ENCODE results near the gene UBE2H.
"Not testable (repeated sequence)": the region's sequence is repeated elsewhere in the genome, so short reads cannot be mapped to it uniquely, and the experiment has no call there.

Gene UBE2H

GRCh38 chr7:129907122-129907736 is 45.5 kb downstream of the UBE2H start:
- no peak for DNase-seq (ENCODE audit: low read depth)

GRCh38 chr7:129906700-129907099 is 46.1 kb downstream of the UBE2H start:
- DNase-seq (ENCODE audit: low read depth) = no peak

- no peak for DNase-seq (ENCODE audit: low read depth)
Observed at GRCh38 chr7:129903935-129904334, 48.8 kb downstream of the UBE2H start.

GRCh38 chr7:129902788-129903422 is 49.9 kb downstream of the UBE2H start:
- DNase-seq (ENCODE audit: low read depth) = no peak

- no peak for DNase-seq (ENCODE audit: low read depth)
Observed at GRCh38 chr7:129898502-129899160, 54.1 kb downstream of the UBE2H start.

GRCh38 chr7:129898007-129898406 is 54.8 kb downstream of the UBE2H start:
- no peak for DNase-seq (ENCODE audit: low read depth)

GRCh38 chr7:129896568-129897382 is 56.0 kb downstream of the UBE2H start:
- no peak for DNase-seq (ENCODE audit: low read depth)

GRCh38 chr7:129894184-129894583 is 58.6 kb downstream of the UBE2H start:
- not testable (repeated sequence) for DNase-seq (ENCODE audit: low read depth)

- no peak for DNase-seq (ENCODE audit: low read depth)
Observed at GRCh38 chr7:129890090-129890489, 62.7 kb downstream of the UBE2H start.

GRCh38 chr7:129889133-129889844 is 63.5 kb downstream of the UBE2H start:
- no peak for DNase-seq (ENCODE audit: low read depth)

GRCh38 chr7:129887865-129888264 is 64.9 kb downstream of the UBE2H start:
- DNase-seq (ENCODE audit: low read depth) = no peak

GRCh38 chr7:129886818-129887186 is 66.0 kb downstream of the UBE2H start:
- no peak for DNase-seq (ENCODE audit: low read depth)

GRCh38 chr7:129886167-129886817 is 66.5 kb downstream of the UBE2H start:
- DNase-seq (ENCODE audit: low read depth) = no peak

- DNase-seq (ENCODE audit: low read depth) = no peak
Observed at GRCh38 chr7:129884495-129884894, 68.3 kb downstream of the UBE2H start.

- no peak for DNase-seq (ENCODE audit: low read depth)
Observed at GRCh38 chr7:129883151-129883550, 69.6 kb downstream of the UBE2H start.

GRCh38 chr7:129882531-129882930 is 70.2 kb downstream of the UBE2H start:
- DNase-seq (ENCODE audit: low read depth) = no peak

GRCh38 chr7:129877146-129877792 is 75.5 kb downstream of the UBE2H start:
- DNase-seq (ENCODE audit: low read depth) = no peak

GRCh38 chr7:129875745-129876411 is 76.9 kb downstream of the UBE2H start:
- no peak for DNase-seq (ENCODE audit: low read depth)

GRCh38 chr7:129875160-129875559 is 77.6 kb downstream of the UBE2H start:
- no peak for DNase-seq (ENCODE audit: low read depth)

GRCh38 chr7:129874722-129875121 is 78.0 kb downstream of the UBE2H start:
- DNase-seq (ENCODE audit: low read depth) = no peak
